CD8-positive, alpha-beta memory T cell (primary cell): ENCODE measurements around the gene CR1L. TPM values are rescaled to one million over a fixed set of nuclear protein-coding genes. Genes with fewer than 3 reads are reported as not detected.
"Not testable (repeated sequence)": the region's sequence is repeated elsewhere in the genome, so short reads cannot be mapped to it uniquely, and the experiment has no call there.

ENCODE experiments used
- CTCF ChIA-PET: fragments of 350-600 bp; sonication (Branson Sonifier 250); formaldehyde crosslinking; loops from one replicate; lab custom pipeline; 2021; ENCODE audit warnings: antibody characterized with exemption; lab: Charles Lee
- POLR2A ChIA-PET: fragments of 350-600 bp; sonication (Branson Sonifier 250); formaldehyde crosslinking; loops from one replicate; lab custom pipeline; 2021; ENCODE audit warnings: antibody characterized with exemption; lab: Charles Lee
- DNase-seq, 5 donors: peaks; one replicate each; pipeline versions ENCODE4 v3.0.0 to v3.0.0-alpha.2; 2020 to 2022; ENCODE audit warnings: mixed read lengths in 1 of 5
- H3K27ac ChIP-seq: one replicate; pipeline ENCODE4 v1.7.0; 2013; ENCODE audit warnings: low read depth, mild to moderate bottlenecking, low read length, moderate library complexity
- H3K27me3 ChIP-seq: 2 replicates; pipeline ENCODE4 v1.7.0; 2013; ENCODE audit warnings: low read length, mild to moderate bottlenecking; ENCODE audit not compliant: insufficient read depth, poor library complexity, severe bottlenecking
- H3K36me3 ChIP-seq: 2 replicates; pipeline ENCODE4 v1.7.0; 2013; ENCODE audit warnings: mild to moderate bottlenecking, low read length, moderate library complexity; ENCODE audit not compliant: insufficient read depth
- H3K4me1 ChIP-seq: 2 replicates; pipeline ENCODE4 v1.7.0; 2013; ENCODE audit warnings: mild to moderate bottlenecking, low read length, moderate library complexity; ENCODE audit not compliant: insufficient read depth
- H3K4me3 ChIP-seq: 2 replicates; pipeline ENCODE4 v1.7.0; 2013; ENCODE audit warnings: mild to moderate bottlenecking, low read length
- H3K9me3 ChIP-seq: 2 replicates; pipeline ENCODE4 v1.7.0; 2013; ENCODE audit warnings: mild to moderate bottlenecking, low read length
- H3K27ac Mint-ChIP-seq, 8 donors: one replicate each; pipeline ENCODE4 v1.8.0; 2020 to 2021; ENCODE audit warnings: mixed read lengths in 8 of 8, mild to moderate bottlenecking in 6 of 8, inconsistent platforms in 3 of 8, moderate library complexity in 3 of 8
- H3K27me3 Mint-ChIP-seq, 2 donors: one replicate each; pipeline ENCODE4 v1.8.0; 2020 to 2021; ENCODE audit warnings: mixed read lengths in 2 of 2, mild to moderate bottlenecking in 1 of 2, moderate library complexity in 1 of 2
- H3K36me3 Mint-ChIP-seq, 3 donors: one replicate each; pipeline ENCODE4 v1.8.0; 2020 to 2021; ENCODE audit warnings: mixed read lengths in 3 of 3, inconsistent platforms in 1 of 3, mild to moderate bottlenecking in 1 of 3
- H3K4me1 Mint-ChIP-seq, 3 donors: one replicate each; pipeline ENCODE4 v1.8.0; 2020 to 2021; ENCODE audit warnings: mixed read lengths in 3 of 3, inconsistent platforms in 1 of 3, mild to moderate bottlenecking in 1 of 3
- H3K4me3 Mint-ChIP-seq, 7 donors: one replicate each; pipeline ENCODE4 v1.8.0; 2020 to 2021; ENCODE audit warnings: mixed read lengths in 7 of 7, mild to moderate bottlenecking in 6 of 7, moderate library complexity in 4 of 7, inconsistent platforms in 2 of 7
- H3K9me3 Mint-ChIP-seq, 5 donors: one replicate each; pipeline ENCODE4 v1.8.0; 2020 to 2022; ENCODE audit warnings: mixed read lengths in 5 of 5, mild to moderate bottlenecking in 3 of 5, moderate library complexity in 2 of 5, inconsistent platforms in 1 of 5
- polyA plus RNA-seq: library from polyadenylated mRNA; unstranded; fragments of 300-500 nt; fragmentation: Illumina TruSeq; gene quantifications from one replicate; pipeline ENCODE4 v1.2.3, GENCODE V29; 2021
- total RNA-seq, 2 experiments: library from RNA; stranded (reverse); gene quantifications; one replicate each; pipeline ENCODE4 v1.2.3, GENCODE V29; 2021

The CR1L gene
- total and polyA plus RNA-seq, 3 experiments from 2014 or later, result not detected

- ChIA-PET CTCF (interaction anchor here (1.4 kb wide), 1 partner anchor 9 kb away, joined by 4 read pairs; no protein-coding TSS in a partner anchor), POLR2A (no interaction called here)
- Histone ChIP-seq H3K9me3 (no peaks in the 10 kb centered on the region), H3K4me3 (no peak overlapping the region), H3K27ac (no peak overlapping the region), H3K36me3 (no peaks in the 10 kb centered on the region), H3K4me1 (no peaks in the 10 kb centered on the region), H3K27me3 (no peaks in the 10 kb centered on the region)
- Mint-ChIP-seq H3K4me1 (no peaks in the 10 kb centered on the region), H3K4me3 (no peak overlapping the region), H3K9me3 (peaks cover 0 to 4% (median 0%) of the 10 kb centered on the region in 5 donors), H3K27ac (no peak overlapping the region), H3K36me3 (no peaks in the 10 kb centered on the region), H3K27me3 (peaks cover 13 to 34% of the 10 kb centered on the region in 2 donors)
- DNase-seq, result no peak
These were observed 14.1 kb downstream of the CR1L start for GRCh38 chr1:207658904-207659485.

- CTCF ChIA-PET, result interaction anchor here (1.4 kb wide), 1 partner anchor 10 kb away, joined by 4 read pairs; no protein-coding TSS in a partner anchor
- peaks cover 20 to 39% of the 10 kb centered on the region in 2 donors for H3K27me3 Mint-ChIP-seq
These were observed 14.7 kb downstream of the CR1L start for GRCh38 chr1:207659545-207660153.

GRCh38 chr1:207661420-207661819 lies 16.5 kb downstream of the CR1L start:
- H3K36me3 Mint-ChIP-seq, H3K27me3 ChIP-seq, H3K36me3 ChIP-seq, H3K27ac ChIP-seq, H3K9me3 ChIP-seq, H3K4me1 Mint-ChIP-seq, POLR2A ChIA-PET, DNase-seq, H3K27ac Mint-ChIP-seq, H3K9me3 Mint-ChIP-seq, CTCF ChIA-PET, H3K4me3 Mint-ChIP-seq, H3K4me1 ChIP-seq, H3K4me3 ChIP-seq: not testable (repeated sequence)
- H3K27me3 Mint-ChIP-seq, result peaks cover 30 to 50% of the 10 kb centered on the region in 2 donors

More at GRCh38 chr1:207659545-207660153, 14.7 kb downstream of the CR1L start:
- Histone ChIP-seq H3K27me3 (no peaks in the 10 kb centered on the region), H3K4me3 (no peak overlapping the region), H3K9me3 (no peaks in the 10 kb centered on the region), H3K27ac (no peak overlapping the region), H3K36me3 (no peaks in the 10 kb centered on the region), H3K4me1 (no peaks in the 10 kb centered on the region)
- peak overlapping the region in 1 of 8 donors; percentile 3 for H3K27ac Mint-ChIP-seq
- peaks cover 0 to 4% (median 0%) of the 10 kb centered on the region in 5 donors for H3K9me3 Mint-ChIP-seq
- no peaks in the 10 kb centered on the region for H3K4me1 Mint-ChIP-seq
- no peak overlapping the region for H3K4me3 Mint-ChIP-seq
- no peak for DNase-seq
- POLR2A ChIA-PET, result no interaction called here
- H3K36me3 Mint-ChIP-seq, result no peaks in the 10 kb centered on the region

GRCh38 chr1:207666342-207666741 lies 21.4 kb downstream of the CR1L start:
- no peak overlapping the region for H3K4me3 Mint-ChIP-seq
- no peak for DNase-seq

GRCh38 chr1:207669528-207670009 lies 24.6 kb downstream of the CR1L start:
- Histone ChIP-seq H3K36me3 (no peaks in the 10 kb centered on the region), H3K27me3 (peaks cover 13% of the 10 kb centered on the region), H3K27ac (no peak overlapping the region), H3K4me3 (no peak overlapping the region), H3K4me1 (no peaks in the 10 kb centered on the region), H3K9me3 (no peaks in the 10 kb centered on the region)
- CTCF ChIA-PET, result no interaction called here
- Mint-ChIP-seq H3K27me3 (peaks cover 44 to 79% of the 10 kb centered on the region in 2 donors), H3K27ac (no peak overlapping the region), H3K36me3 (no peaks in the 10 kb centered on the region), H3K9me3 (peaks cover 0 to 16% (median 10%) of the 10 kb centered on the region in 5 donors), H3K4me1 (peaks cover 0 to 3% (median 0%) of the 10 kb centered on the region in 3 donors), H3K4me3 (no peak overlapping the region)
- DNase-seq, result no peak
- POLR2A ChIA-PET, result no interaction called here

More at GRCh38 chr1:207666342-207666741, 21.4 kb downstream of the CR1L start:
- POLR2A ChIA-PET, result no interaction called here
- Mint-ChIP-seq H3K27ac (no peak overlapping the region), H3K27me3 (peaks cover 56 to 71% of the 10 kb centered on the region in 2 donors), H3K9me3 (peaks cover 0 to 16% (median 13%) of the 10 kb centered on the region in 5 donors), H3K4me1 (peaks cover 0 to 3% (median 0%) of the 10 kb centered on the region in 3 donors), H3K36me3 (no peaks in the 10 kb centered on the region)
- no peak overlapping the region for H3K27ac ChIP-seq
- no peaks in the 10 kb centered on the region for H3K36me3 ChIP-seq
- CTCF ChIA-PET, result interaction anchor here (0.9 kb wide), 1 partner anchor 131 kb away, joined by 3 read pairs; no protein-coding TSS in a partner anchor
- H3K27me3 ChIP-seq, result peaks cover 13% of the 10 kb centered on the region
- H3K9me3 ChIP-seq, result no peaks in the 10 kb centered on the region
- no peaks in the 10 kb centered on the region for H3K4me1 ChIP-seq
- no peak overlapping the region for H3K4me3 ChIP-seq

GRCh38 chr1:207670192-207670591 lies 25.3 kb downstream of the CR1L start:
- Mint-ChIP-seq H3K36me3 (no peaks in the 10 kb centered on the region), H3K4me1 (peaks cover 0 to 3% (median 0%) of the 10 kb centered on the region in 3 donors), H3K4me3 (no peak overlapping the region), H3K27ac (no peak overlapping the region), H3K9me3 (peaks cover 0 to 16% (median 10%) of the 10 kb centered on the region in 5 donors), H3K27me3 (peaks cover 39 to 78% of the 10 kb centered on the region in 2 donors)
- ChIA-PET POLR2A (no interaction called here), CTCF (no interaction called here)
- Histone ChIP-seq H3K9me3 (no peaks in the 10 kb centered on the region), H3K27ac (no peak overlapping the region), H3K27me3 (peaks cover 13% of the 10 kb centered on the region), H3K4me1 (no peaks in the 10 kb centered on the region), H3K4me3 (no peak overlapping the region), H3K36me3 (no peaks in the 10 kb centered on the region)
- no peak for DNase-seq

GRCh38 chr1:207670997-207671396 lies 26.1 kb downstream of the CR1L start:
- no peaks in the 10 kb centered on the region for H3K4me1 ChIP-seq
- Mint-ChIP-seq H3K27ac (no peak overlapping the region), H3K27me3 (peaks cover 38 to 75% of the 10 kb centered on the region in 2 donors), H3K4me3 (no peak overlapping the region), H3K9me3 (peaks cover 0 to 15% (median 8%) of the 10 kb centered on the region in 5 donors), H3K4me1 (peaks cover 0 to 3% (median 0%) of the 10 kb centered on the region in 3 donors), H3K36me3 (no peaks in the 10 kb centered on the region)
- no peak overlapping the region for H3K4me3 ChIP-seq
- H3K27ac ChIP-seq, result no peak overlapping the region
- DNase-seq, result no peak
- peaks cover 13% of the 10 kb centered on the region for H3K27me3 ChIP-seq
- ChIA-PET POLR2A (no interaction called here), CTCF (no interaction called here)
- no peaks in the 10 kb centered on the region for H3K9me3 ChIP-seq
- no peaks in the 10 kb centered on the region for H3K36me3 ChIP-seq

GRCh38 chr1:207672522-207673130 lies 27.7 kb downstream of the CR1L start:
- Histone ChIP-seq H3K27me3 (peaks cover 13% of the 10 kb centered on the region), H3K9me3 (no peaks in the 10 kb centered on the region), H3K36me3 (no peaks in the 10 kb centered on the region), H3K27ac (no peak overlapping the region), H3K4me1 (no peaks in the 10 kb centered on the region), H3K4me3 (no peak overlapping the region)
- CTCF ChIA-PET, result no interaction called here
- POLR2A ChIA-PET, result no interaction called here
- Mint-ChIP-seq H3K4me1 (peaks cover 0 to 3% (median 0%) of the 10 kb centered on the region in 3 donors), H3K27ac (no peak overlapping the region), H3K4me3 (no peak overlapping the region), H3K27me3 (peaks cover 25 to 63% of the 10 kb centered on the region in 2 donors), H3K9me3 (peaks cover 0 to 2% (median 0%) of the 10 kb centered on the region in 5 donors), H3K36me3 (no peaks in the 10 kb centered on the region)
- DNase-seq, result no peak
